Uterus (tissue), 2 donors: ENCODE data around the gene ADSS1.

ENCODE experiments used
- CTCF ChIP-seq, 4 experiments: fragments of 200-600 bp in 2 of 4; fragments of 450-650 bp in 2 of 4; sonication (generic) in 2 of 4; IDR thresholded peaks; one replicate each; pipeline ENCODE4 v1.5.1; 2016 to 2019; ENCODE audit warnings: antibody characterized with exemption in 4 of 4, mild to moderate bottlenecking in 2 of 4, moderate library complexity in 1 of 4
- POLR2A ChIP-seq, 2 donors: fragments of 450-650 bp; IDR thresholded peaks; one replicate each; pipeline ENCODE4 v1.6.1; 2016; ENCODE audit warnings: antibody characterized with exemption in 2 of 2, mild to moderate bottlenecking in 1 of 2, moderate library complexity in 1 of 2

GRCh38 chr14:104691546-104692260 is 32.3 kb upstream of the ADSS1 start:
- TF ChIP-seq CTCF (IDR thresholded peaks at IDR 0.05) (no peak), POLR2A (IDR thresholded peaks at IDR 0.05) (no peak)
